Measurements from ENCODE around the gene GIMAP4.

The GIMAP4 gene

GRCh38 chr7:150620061-150620460 is 52.9 kb downstream of the GIMAP4 start:
- H3K4me2 ChIP-seq (ENCODE audit: low read length), result no peak overlapping the region
- H3K27me3 ChIP-seq (ENCODE audit: control insufficient read depth, insufficient read depth, low read length), result no peaks in the 10 kb centered on the region
- no peaks in the 10 kb centered on the region for H3K4me1 ChIP-seq (ENCODE audit: control insufficient read depth, insufficient read depth, low read length)
- H3K36me3 ChIP-seq (ENCODE audit: insufficient read depth, low read length), result no peaks in the 10 kb centered on the region
- no peak overlapping the region for H3K4me3 ChIP-seq (ENCODE audit: low read length)
- H3K9me3 ChIP-seq (replicated peaks; ENCODE audit: low read length), result no peaks in the 10 kb centered on the region
- no peak overlapping the region for H3K9ac ChIP-seq (ENCODE audit: low read depth, low read length)

- Histone ChIP-seq H3K9ac (ENCODE audit: low read depth, low read length) (no peak overlapping the region), H3K4me2 (ENCODE audit: low read length) (no peak overlapping the region), H3K27me3 (ENCODE audit: control insufficient read depth, insufficient read depth, low read length) (no peaks in the 10 kb centered on the region), H3K36me3 (ENCODE audit: insufficient read depth, low read length) (no peaks in the 10 kb centered on the region), H3K4me3 (ENCODE audit: low read length) (no peak overlapping the region), H3K9me3 (replicated peaks; ENCODE audit: low read length) (peaks cover 1% of the 10 kb centered on the region), H3K4me1 (ENCODE audit: control insufficient read depth, insufficient read depth, low read length) (no peaks in the 10 kb centered on the region)
Observed at GRCh38 chr7:150620617-150621371, 53.6 kb downstream of the GIMAP4 start.

- Histone ChIP-seq H3K4me3 (ENCODE audit: low read length) (no peak overlapping the region), H3K4me2 (ENCODE audit: low read length) (no peak overlapping the region), H3K4me1 (ENCODE audit: control insufficient read depth, insufficient read depth, low read length) (no peaks in the 10 kb centered on the region), H3K9me3 (replicated peaks; ENCODE audit: low read length) (peaks cover 4% of the 10 kb centered on the region), H3K27me3 (ENCODE audit: control insufficient read depth, insufficient read depth, low read length) (no peaks in the 10 kb centered on the region), H3K9ac (ENCODE audit: low read depth, low read length) (no peak overlapping the region), H3K36me3 (ENCODE audit: insufficient read depth, low read length) (no peaks in the 10 kb centered on the region)
Observed at GRCh38 chr7:150621376-150621775, 54.2 kb downstream of the GIMAP4 start.
